Measurements from ENCODE around the gene PARM1. TPM values are rescaled to one million over a fixed set of nuclear protein-coding genes. Genes with fewer than 3 reads are reported as not detected.
A peak's percentile ranks its signal among the peaks of the same experiment; 100 is the strongest.

Gene PARM1
- under 0.01 and 0.09 TPM in 2 replicates for total RNA-seq

DNA sequence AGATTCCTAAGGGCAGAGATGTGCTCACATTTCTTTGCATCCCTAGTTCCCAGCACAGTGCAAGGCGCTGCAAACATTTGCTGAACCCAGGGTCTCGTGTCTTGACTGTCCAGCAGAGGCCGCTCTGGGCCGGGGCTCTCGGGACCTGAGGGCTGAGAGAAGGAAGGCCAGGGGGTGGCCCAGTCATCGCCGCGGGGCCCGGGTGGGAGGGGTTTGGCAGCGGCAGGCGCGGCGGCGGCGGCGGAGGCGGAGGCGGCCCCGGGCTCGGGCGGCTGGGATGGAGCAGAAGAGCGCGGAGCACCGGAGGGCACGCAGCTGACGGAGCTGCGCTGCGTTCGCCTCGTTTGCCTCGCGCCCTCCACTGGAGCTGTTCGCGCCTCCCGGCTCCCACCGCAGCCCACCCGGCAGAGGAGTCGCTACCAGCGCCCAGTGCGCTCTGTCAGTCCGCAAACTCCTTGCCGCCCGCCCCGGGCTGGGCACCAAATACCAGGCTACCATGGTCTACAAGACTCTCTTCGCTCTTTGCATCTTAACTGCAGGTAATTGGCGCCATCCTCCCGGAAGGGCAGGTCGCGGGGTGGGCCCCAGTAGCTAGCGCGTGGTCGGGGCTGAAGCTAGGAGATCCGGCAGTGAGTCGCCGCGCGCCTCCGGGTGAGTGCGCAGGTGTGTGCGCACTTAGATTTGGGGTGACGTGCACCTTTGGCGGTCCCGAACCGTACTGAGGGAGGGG, at the start of gene PARM1:
Gene PARM1 (plus strand): TSS at position 285 of the 730 bp plus-strand sequence. CDS start 212 bp downstream, at position 497.
- DNase-seq, result peak; percentile 83

GRCh38 chr4:74884266-74884665, 48.6 kb upstream of the PARM1 start:
- no peak for DNase-seq

DNA sequence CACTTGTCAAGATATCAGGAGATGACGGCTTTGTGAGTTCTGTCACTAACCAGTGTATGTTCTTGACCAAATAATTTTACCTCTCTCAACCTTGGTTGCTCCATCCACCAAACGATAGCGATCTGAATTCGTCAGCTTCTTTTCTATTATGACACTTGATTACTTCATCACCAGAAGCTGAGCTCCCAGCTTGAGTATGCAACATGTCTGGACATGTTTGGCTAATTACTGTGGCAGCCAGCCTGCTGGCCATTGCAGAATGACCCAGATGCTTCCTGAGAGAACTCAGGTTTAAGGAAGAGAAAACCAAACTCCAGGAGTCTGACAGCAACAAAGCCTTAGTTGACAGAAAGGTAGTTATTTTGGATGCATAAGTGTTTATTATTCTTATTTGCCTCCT, 46.4 kb upstream of the PARM1 start:
- peak; percentile 86 for DNase-seq

GRCh38 chr4:74890341-74890740, 42.6 kb upstream of the PARM1 start:
- DNase-seq, result no peak

DNA sequence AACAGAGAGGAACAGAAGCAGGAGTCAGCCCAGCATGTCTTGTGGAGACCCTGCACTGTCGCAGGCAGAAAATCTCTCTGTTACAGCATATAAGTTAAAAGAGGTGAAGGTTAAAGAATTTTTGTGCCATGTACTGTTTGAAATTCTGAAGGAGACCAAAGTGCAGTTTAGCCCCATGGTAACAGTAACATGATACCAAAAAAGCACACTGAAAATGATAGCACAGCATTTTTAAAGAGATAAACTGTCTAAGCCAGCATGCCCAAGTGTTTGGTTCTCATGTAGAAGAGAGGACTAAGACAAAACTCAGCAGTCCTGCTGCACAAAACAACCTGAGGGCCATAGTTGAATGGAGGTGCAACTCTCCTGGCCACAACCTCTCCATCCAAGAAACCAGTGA, 41.9 kb upstream of the PARM1 start:
- DNase-seq, result no peak

DNA sequence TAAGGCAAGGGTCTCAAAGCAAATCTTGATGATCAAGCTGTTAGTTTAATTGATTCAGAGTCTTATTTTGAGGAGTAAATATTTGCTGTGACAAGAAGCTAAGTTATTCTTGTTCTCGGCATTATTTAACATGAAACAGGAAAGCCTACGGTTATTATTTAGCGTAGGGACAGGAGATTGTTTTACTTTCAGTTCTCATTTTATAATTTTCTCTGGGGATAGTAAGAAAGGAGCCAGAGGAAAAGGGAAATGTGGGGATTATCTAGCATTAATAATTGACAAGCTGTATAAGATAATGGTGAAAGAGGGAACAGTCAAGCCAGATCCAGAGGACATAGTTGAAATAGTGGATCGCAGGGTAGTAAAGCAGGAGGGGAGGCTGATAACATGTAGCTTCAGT, 39.7 kb upstream of the PARM1 start:
- DNase-seq, result no peak

DNA sequence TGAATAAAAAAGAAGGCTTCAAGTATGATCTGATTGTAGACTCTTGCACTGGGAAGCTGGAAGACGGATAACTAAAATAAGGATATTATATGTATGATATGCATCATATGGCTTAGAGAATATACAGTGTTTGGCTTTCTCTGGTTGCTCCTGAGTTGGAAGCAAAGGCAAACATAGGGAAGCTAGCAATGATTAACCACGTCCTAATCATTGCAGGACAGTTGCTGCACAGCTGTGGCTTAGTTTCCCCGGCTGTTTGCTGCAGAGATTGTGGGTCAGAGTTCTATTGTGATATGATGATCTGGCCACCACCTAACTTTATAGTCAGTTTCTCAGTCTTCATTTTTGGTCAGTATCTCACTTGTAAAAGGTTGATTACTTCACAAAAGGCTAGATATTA, 36.3 kb upstream of the PARM1 start:
- DNase-seq, result no peak

DNA sequence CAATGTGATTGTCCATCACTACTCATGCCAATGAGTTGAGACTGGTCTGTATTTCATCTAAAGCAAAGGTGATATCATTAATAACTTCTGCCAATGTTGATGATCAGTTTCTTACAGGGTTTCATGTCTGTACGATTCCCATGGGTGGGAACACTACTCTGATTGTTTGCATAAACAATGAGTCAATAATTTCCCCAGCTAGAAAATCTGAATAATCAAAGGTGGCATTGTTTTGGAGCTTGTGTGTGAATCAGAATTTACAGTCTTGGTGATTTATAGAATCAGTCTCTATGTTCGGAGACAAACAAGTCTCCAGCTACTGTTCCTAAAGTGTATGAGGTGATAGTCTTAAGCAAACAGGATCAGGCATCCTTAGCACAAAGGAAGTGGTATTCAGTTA, 35.5 kb upstream of the PARM1 start:
- no peak for DNase-seq

- no peak for DNase-seq
Measured at GRCh38 chr4:74900862-74901261, 32.1 kb upstream of the PARM1 start.

DNA sequence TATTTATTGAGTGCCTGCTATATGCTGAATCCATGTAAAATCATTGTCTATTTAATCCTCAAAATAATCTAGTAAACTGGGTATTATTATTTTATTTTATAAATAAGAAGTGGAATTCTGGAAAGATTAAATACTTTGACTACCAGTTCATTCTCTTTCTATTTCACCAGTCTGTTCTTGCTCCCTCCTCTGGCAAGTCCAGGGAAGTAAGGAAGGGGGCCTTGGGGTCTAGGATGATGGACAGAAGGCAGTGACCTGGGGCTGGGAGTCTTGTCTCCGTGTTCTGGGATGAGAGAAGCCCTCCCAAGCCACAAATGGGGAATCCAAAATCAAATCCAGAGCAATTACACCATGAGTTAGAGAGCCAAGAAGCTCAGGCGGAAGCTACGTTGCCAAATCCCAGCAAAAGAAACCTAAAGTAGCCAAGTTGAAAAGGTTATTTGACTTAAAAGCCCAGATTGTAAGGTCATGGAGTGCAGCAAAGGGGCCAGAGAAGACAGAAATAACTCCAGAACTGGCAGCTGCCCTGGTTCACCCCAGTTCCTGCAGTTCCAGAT, 28.3 kb upstream of the PARM1 start:
- DNase-seq, result no peak

GRCh38 chr4:74906771-74907170, 26.1 kb upstream of the PARM1 start:
- DNase-seq, result no peak

GRCh38 chr4:74919783-74920182, 13.1 kb upstream of the PARM1 start:
- DNase-seq, result no peak

DNA sequence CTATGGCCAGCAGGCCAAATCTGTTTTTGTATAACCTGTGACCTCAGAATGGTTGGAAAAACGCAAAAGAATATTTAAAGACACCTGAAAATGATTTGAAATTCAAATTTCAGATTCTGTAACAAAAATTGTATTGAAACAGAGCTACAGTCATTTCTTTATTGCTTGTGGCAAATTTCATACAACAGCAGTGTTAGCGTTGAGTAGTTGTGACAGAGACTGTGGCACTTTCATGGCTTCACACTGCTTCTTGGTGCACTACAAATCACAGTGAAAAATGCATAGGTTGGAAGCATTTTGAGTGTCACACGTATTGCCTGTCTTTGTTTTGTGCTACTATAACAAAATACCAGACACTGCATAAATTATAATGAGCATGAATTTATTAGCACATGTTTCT, 12.2 kb upstream of the PARM1 start:
- no peak for DNase-seq

- no peak for DNase-seq
Measured at GRCh38 chr4:74921490-74921889, 11.4 kb upstream of the PARM1 start.

GRCh38 chr4:74926007-74926406, 6.9 kb upstream of the PARM1 start:
- no peak for DNase-seq

DNA sequence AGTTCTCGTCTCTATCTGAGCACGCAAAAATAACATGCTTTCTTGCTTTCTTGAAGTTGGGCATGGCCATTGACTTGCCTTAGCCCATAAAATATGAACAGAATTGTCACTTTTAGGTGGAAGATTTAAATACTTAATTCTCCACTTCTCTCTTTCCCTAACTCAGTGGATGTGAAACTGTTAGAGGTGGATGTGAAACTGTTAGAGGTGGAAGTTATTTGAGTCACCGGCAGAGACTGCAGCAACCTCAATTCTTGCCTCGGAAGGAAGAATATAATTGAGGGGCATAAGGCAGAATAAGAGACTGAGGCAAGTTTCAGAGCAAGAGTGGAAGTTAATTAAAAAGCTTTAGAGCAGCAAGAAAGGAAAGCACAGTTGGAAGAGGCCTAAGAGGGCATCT, 2.8 kb upstream of the PARM1 start:
- DNase-seq, result no peak

- no peak for DNase-seq
Measured at GRCh38 chr4:74931376-74931775, 1.5 kb upstream of the PARM1 start.

- no peak for DNase-seq
Measured at GRCh38 chr4:74932010-74932409, 906 bp upstream of the PARM1 start.

- DNase-seq, result peak; percentile 10
Measured at GRCh38 chr4:74933562-74934015, 673 bp downstream of the PARM1 start.

DNA sequence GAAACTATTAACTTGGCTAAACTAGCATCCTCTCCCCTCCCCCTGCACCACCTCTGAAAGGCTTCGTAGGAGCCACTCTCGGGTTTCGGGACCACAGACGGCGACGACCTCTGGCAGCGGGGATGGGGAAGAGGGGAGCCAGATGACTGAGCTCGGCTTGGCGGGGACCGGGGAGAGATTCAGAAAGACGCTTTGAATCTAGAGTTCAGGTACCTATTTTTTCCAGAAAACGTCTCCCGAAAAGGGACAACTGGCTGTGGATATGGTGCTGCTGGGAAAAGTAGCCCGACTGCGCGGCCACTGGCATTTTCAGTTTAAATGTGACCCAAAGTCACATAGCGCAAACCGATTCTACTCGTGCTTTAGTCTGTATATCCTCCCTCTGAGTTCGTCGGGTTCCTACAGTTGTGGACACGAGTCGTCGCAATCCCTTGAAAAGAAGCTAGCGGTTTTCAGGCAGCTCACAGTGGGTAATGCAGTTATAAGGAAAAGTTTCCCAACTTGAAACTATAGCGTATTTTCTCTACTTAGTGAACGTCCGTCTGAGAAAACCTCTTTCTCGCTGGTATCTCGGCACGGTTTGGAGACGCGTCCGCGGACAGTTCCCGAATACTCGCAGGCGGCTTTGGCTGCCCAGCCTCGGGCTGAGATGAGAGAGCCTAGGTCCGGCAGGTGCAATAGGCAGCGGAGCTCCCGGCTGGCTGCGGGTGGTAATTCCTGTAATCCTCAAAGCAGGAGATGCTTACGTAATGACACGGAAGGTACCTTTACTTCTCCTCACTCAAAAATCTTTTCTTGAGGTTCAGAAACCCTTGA, 1.3 kb downstream of the PARM1 start:
- peak; percentile 45 for DNase-seq

DNA sequence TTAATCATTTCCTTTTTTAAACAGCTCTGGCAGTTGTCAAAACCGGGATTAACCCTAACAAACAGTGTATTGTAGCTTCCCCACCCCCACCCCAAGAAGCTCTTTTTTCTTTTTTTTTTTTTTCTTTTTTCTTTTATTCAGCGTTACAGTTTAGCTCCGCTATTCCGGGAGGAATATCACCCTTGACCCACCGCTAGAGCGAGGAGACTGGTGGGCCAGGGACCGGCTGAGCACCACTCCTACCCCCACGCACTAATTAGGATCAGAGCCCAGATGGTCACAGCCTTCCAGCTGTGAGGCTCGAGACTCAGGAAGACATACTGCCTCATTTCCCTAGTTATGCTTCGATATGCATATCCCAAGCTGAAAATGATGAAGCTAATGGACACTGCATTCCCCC, 2.0 kb downstream of the PARM1 start:
- DNase-seq, result no peak

DNA sequence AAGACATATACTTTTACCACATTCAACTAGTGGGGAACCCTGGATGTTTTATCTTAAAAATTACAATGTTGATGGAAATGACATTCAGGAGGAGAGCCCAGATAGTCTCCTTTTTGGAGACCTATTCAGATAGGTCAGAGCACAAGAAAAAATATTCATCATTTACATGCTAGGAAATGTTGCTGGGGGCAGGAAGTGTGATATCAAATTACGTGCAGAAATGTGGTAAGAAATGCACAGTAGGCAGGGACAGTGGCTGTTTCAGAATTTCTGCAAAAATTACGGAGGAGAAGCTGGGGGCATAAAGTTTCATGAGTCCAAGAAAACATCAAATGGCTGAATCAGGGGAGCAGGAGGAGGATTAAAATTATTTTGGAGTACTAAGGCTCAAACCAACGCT, 8.2 kb downstream of the PARM1 start:
- DNase-seq, result no peak

- DNase-seq, result no peak
Measured at GRCh38 chr4:74942251-74942917, 9.5 kb downstream of the PARM1 start.
